Astrocyte of the spinal cord (primary cell): ENCODE measurements around the gene BTBD16.

Experiments used
- DNase-seq: peaks from one replicate; pipeline ENCODE4 v3.0.0; 2011; ENCODE audit warnings: low read depth, low spot score
- H3K4me3 ChIP-seq: 2 replicates; pipeline ENCODE4 v1.5.1; 2011; ENCODE audit warnings: low read depth, mild to moderate bottlenecking, low read length, moderate library complexity
- in situ Hi-C: cut with HindIII; loops from 2 replicates; pipeline ENCODE4 v1.10.0; 2017; ENCODE audit warnings: low sequenced_read_pairs
- TF ChIP-seq, protein P1 (sequence below): IDR thresholded peaks from 2 replicates; pipeline ENCODE4 v1.5.1; 2012; ENCODE audit warnings: low read depth, mild to moderate bottlenecking, low read length, inconsistent platforms

Gene BTBD16

DNA sequence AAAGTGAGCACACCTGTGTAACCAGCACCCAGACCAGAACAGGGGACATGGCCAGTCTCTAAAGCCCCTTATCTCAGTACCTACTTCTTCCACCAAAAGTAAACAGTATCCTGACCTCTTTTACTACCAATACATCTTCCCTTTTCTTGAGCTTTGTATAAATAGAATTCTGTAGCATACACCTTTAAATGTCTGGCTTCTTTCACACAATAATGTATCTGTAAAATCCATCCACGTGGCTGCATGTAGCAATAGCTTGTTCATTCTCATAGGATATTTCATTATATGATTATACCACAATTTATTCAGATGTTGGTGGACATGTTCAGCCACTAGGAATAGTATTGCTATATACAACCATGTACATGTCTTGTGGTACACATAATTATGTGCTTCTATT is 40.6 kb downstream of the BTBD16 start:
- DNase-seq: no peak

DNA sequence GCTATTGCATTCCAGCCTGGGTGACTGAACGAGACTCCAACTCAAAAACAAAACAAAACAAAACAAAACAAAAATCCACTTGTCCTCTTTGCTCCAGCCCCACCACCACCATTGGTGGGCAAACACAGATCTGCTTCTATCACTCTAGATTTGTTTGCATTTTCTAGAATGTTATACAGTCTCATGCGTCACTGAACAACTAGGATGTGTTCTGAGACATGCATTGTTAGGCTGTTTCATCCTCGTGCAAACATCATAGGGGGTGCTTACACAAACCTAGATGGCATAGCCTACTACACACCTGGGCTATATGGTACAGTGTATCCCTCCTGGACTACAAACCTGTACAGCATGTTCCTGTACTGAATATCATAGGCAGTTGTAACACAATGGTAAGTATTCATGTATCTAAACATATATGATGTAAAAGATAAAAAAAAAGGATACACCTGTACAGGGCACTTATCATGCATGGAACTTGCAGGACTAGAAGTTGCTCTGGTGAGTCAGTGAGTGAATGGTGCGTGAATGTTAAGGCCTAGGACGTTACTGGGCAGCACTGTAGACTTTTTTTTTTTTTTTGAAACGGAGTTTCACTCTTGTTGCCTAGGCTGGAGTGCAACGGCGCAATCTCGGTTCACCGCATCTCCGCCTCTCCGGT is 45.3 kb downstream of the BTBD16 start:
- no peak overlapping the region for H3K4me3 ChIP-seq
- no peak for DNase-seq
- in situ Hi-C loops: no loop called here

More for the DNA sequence above, 40.6 kb downstream of the BTBD16 start:
- in situ Hi-C loops: no loop called here
- TF ChIP-seq, protein P1, sequence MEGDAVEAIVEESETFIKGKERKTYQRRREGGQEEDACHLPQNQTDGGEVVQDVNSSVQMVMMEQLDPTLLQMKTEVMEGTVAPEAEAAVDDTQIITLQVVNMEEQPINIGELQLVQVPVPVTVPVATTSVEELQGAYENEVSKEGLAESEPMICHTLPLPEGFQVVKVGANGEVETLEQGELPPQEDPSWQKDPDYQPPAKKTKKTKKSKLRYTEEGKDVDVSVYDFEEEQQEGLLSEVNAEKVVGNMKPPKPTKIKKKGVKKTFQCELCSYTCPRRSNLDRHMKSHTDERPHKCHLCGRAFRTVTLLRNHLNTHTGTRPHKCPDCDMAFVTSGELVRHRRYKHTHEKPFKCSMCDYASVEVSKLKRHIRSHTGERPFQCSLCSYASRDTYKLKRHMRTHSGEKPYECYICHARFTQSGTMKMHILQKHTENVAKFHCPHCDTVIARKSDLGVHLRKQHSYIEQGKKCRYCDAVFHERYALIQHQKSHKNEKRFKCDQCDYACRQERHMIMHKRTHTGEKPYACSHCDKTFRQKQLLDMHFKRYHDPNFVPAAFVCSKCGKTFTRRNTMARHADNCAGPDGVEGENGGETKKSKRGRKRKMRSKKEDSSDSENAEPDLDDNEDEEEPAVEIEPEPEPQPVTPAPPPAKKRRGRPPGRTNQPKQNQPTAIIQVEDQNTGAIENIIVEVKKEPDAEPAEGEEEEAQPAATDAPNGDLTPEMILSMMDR: no peak
- H3K4me3 ChIP-seq: no peak overlapping the region

DNA sequence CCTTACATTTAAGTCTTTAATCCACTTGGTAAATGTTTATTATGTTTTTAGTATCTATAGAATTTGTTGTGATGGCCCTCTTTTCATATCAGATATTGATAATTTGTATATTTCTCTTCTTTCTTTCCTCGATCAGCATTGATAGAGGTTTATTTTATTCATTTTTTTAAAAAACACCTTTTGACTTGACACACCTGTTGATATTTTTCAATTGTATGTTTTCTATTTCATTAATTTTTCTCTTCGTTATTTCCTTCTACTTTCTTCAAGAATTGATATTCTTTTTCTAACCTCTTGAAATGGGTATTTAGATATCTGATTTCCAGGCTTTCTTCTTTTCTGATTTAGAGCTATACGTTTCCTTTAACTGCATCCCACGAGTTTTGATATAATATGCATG is 50.9 kb downstream of the BTBD16 start:
- no peak overlapping the region for H3K4me3 ChIP-seq
- DNase-seq: no peak
- TF ChIP-seq, protein P1: no peak
- in situ Hi-C loops: no loop called here

More for the DNA sequence above, 45.3 kb downstream of the BTBD16 start:
- TF ChIP-seq, protein P1: no peak

DNA sequence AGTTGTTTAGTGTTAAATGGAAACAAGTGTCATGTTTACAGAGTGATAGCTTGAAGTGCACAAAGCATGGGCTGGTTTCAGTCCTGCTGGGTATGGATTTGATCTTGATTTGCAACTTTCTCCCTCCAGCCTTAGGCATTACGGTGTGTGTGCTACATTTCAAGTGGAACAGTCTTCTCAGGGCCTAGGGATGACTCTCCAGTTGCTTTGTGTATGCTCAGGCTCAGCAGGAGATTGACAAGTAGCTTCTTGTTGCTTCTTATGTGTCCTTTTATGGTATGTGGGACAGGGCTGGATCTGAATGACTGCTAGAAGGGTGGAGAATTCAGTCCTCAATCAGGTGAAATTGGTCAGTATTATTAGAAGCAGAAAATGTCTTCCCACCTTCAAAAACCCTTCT is 52.1 kb downstream of the BTBD16 start:
- in situ Hi-C loops: no loop called here
- TF ChIP-seq, protein P1: no peak
- no peak for DNase-seq
- no peak overlapping the region for H3K4me3 ChIP-seq

DNA sequence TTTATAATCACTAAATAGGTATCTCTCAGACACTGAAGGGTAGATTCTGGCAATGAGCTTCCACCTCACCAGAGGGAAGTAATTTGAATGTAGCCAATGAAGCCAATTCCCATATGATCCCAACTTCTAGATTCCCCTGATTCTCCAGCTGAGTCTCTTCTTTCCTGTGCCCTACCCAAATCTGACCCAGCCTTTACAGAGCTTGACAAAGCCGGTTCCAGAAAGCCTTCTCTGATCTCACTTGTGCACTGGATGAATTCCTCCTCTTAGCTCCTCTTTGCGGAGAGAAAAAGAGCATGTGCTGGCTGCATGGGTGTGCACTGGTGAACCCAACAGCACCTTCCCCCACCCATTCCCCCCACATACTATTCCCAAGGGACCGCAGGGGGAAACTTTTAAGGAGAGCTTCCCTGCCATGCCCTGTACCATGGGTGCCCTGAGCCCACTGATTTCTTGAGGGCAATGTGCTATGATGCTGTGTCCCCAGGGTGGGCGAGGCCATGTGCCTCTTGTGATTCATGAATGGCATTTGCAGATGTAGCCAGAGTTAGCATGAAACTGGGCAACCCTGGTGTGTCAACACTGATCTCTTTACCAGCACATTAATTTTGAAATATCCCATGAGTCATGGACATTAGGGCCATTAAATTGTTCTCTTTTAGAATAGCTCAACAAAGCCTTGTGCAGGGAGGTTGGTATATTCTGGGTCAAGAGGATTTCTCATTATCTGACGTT is 53.0 kb downstream of the BTBD16 start:
- H3K4me3 ChIP-seq: no peak overlapping the region
- in situ Hi-C loops: no loop called here
- TF ChIP-seq, protein P1: no peak
- DNase-seq: peak; percentile 24

DNA sequence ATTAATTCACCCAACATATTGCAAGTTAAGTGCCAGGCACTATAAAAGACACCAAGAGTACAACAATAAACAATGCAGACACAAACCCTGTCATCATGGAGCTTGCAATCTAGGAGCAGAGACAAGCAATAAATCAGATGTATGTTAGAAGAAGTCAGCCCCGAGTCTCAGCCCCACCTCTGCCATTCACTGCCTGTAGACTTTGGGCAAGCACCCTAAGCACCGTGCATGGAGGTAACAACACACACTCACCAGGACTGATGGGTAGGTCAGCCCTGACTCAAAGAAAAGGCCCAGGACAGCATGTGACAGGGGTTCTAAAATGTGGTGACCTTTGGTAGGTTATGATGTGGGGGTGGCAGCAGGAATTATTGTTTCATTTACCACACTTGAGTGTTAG is 54.1 kb downstream of the BTBD16 start:
- in situ Hi-C loops: no loop called here
- TF ChIP-seq, protein P1: no peak
- H3K4me3 ChIP-seq: no peak overlapping the region
- no peak for DNase-seq
